Esophagus squamous epithelium (tissue), 5 donors: ENCODE data around the gene TRAP1. TPM values are rescaled to one million over a fixed set of nuclear protein-coding genes. Genes with fewer than 3 reads are reported as not detected.

ENCODE experiments used
- DNase-seq: peaks from one replicate; lab custom pipeline; 2025; lab: John Stamatoyannopoulos, UW
- H3K27ac ChIP-seq, 4 donors: fragments of 200-600 bp; sonication (generic); one replicate each; pipeline ENCODE4 v1.5.1; 2016 to 2019; ENCODE audit warnings: mild to moderate bottlenecking in 1 of 4
- H3K27me3 ChIP-seq, 4 donors: fragments of 200-600 bp; sonication (generic); 1 replicate in 3 of 4; 2 replicates in 1 of 4; pipeline versions ENCODE4 v1.5.1 to v1.6.0; 2017 to 2021; ENCODE audit warnings: antibody characterized with exemption in 1 of 4
- H3K36me3 ChIP-seq, 3 donors: fragments of 200-600 bp; sonication (generic); one replicate each; pipeline ENCODE4 v1.5.1; 2016 to 2019
- H3K4me1 ChIP-seq, 3 donors: fragments of 200-600 bp; sonication (generic); one replicate each; pipeline ENCODE4 v1.5.1; 2017 to 2019
- H3K4me3 ChIP-seq, 4 donors: fragments of 200-600 bp; sonication (generic); 1 replicate in 3 of 4; 2 replicates in 1 of 4; pipeline ENCODE4 v1.5.1; 2016 to 2019; ENCODE audit warnings: mild to moderate bottlenecking in 2 of 4, moderate library complexity in 1 of 4
- H3K9me3 ChIP-seq, 3 donors: fragments of 200-600 bp; sonication (generic); one replicate each; pipeline ENCODE4 v1.5.1; 2016 to 2019
- POLR2A ChIP-seq, 4 donors: fragments of 450-650 bp; IDR thresholded peaks; one replicate each; pipeline ENCODE4 v1.6.1; 2017; ENCODE audit warnings: antibody characterized with exemption in 4 of 4, mild to moderate bottlenecking in 4 of 4, moderate library complexity in 3 of 4
- WGBS, 2 donors: methylation state at CpG; one replicate each; pipeline ENCODE4 v1.1.5; 2018; 5-methylcytosine and 5-hydroxymethylcytosine counted together
- intact Hi-C: fragments of 100-400 bp; cut with DNase I; formaldehyde crosslinking; loops from one replicate; pipeline ENCODE4 v1.15.0; 2022
- total RNA-seq, 4 donors: library from RNA; depleted of rRNA; stranded (reverse); fragments of >200 nt; gene quantifications; one replicate each; pipeline ENCODE4 v1.1.0, GENCODE V29; 2016
- TF ChIP-seq, protein P1 (sequence below), 6 experiments: fragments of 450-650 bp in 4 of 6; fragments of 200-600 bp in 2 of 6; sonication (generic) in 2 of 6; IDR thresholded peaks; one replicate each; pipeline ENCODE4 v1.5.1; 2016 to 2019; ENCODE audit warnings: antibody characterized with exemption in 6 of 6, mild to moderate bottlenecking in 4 of 6, moderate library complexity in 4 of 6
- donor health status: DM: yes; HTN: yes; CAD: no.

TRAP1 gene
- total RNA-seq, 4 donors from 2014 or later, result 76.5 to 121 (median 97.6) TPM

- Histone ChIP-seq H3K4me1 (no peaks in the 10 kb centered on the region), H3K27me3 (no peaks in the 10 kb centered on the region), H3K9me3 (no peaks in the 10 kb centered on the region), H3K4me3 (no peak overlapping the region), H3K27ac (no peak overlapping the region), H3K36me3 (peaks cover 14 to 98% (median 34%) of the 10 kb centered on the region in 3 donors)
- 93 to 95% methylated on average over 11 of the region's 11 CpGs for WGBS, 2 donors
- TF ChIP-seq POLR2A (IDR thresholded peaks at IDR 0.05), result no peak
- TF ChIP-seq, protein P1, sequence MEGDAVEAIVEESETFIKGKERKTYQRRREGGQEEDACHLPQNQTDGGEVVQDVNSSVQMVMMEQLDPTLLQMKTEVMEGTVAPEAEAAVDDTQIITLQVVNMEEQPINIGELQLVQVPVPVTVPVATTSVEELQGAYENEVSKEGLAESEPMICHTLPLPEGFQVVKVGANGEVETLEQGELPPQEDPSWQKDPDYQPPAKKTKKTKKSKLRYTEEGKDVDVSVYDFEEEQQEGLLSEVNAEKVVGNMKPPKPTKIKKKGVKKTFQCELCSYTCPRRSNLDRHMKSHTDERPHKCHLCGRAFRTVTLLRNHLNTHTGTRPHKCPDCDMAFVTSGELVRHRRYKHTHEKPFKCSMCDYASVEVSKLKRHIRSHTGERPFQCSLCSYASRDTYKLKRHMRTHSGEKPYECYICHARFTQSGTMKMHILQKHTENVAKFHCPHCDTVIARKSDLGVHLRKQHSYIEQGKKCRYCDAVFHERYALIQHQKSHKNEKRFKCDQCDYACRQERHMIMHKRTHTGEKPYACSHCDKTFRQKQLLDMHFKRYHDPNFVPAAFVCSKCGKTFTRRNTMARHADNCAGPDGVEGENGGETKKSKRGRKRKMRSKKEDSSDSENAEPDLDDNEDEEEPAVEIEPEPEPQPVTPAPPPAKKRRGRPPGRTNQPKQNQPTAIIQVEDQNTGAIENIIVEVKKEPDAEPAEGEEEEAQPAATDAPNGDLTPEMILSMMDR (IDR thresholded peaks at IDR 0.05), result no peak
- intact Hi-C loops, result no loop called here
- DNase-seq, result no peak
These were observed 39.3 kb downstream of the TRAP1 start for GRCh38 chr16:3677994-3678393.

- H3K36me3 ChIP-seq, result peaks cover 14 to 100% (median 32%) of the 10 kb centered on the region in 3 donors
- WGBS, 2 donors, result no CpG with 5 or more reads among the region's 24 CpGs
These were observed 41.7 kb downstream of the TRAP1 start for GRCh38 chr16:3675601-3676130.

DNA sequence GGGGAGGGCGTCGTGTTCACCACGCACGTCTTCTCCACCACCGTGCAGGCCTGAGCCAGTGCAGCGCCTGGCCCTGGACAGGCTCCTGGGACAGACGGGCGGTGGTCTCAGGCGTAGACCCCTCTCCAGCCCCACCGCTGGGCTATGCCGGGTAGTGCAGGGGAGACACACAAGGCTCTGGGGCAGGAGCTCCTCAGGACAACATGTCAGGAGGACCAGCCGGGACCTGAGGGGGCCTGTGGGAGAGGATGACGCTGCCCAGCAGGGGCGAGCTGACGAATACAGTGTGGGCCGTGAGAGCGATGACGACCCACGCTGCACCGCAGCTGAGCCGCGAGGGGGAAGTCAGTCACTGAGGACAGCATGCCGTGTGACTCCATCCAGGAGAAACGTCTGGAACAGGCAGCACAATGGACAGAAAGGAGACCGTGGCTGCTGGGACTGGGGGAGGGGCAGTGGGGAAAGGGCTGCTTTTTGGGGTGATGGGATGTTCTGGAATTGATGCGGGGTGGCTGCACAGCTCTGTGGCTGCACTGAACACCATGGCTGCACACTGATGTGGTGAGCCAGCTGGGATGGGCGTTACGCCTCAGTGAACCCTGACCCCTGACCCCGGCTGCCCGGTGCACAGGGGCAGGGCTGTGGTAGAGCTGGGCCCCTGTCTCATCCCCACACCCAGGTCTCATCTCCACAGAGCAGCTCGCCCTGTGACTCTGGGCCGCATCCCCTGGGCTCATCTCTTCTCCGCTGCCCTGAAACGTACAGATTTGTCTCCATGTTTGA is 42.6 kb downstream of the TRAP1 start:
- no peak overlapping the region for H3K27ac ChIP-seq
- no peak overlapping the region for H3K4me3 ChIP-seq
- no peaks in the 10 kb centered on the region for H3K9me3 ChIP-seq
- intact Hi-C loops, result no loop called here
- no peak for TF ChIP-seq POLR2A (IDR thresholded peaks at IDR 0.05)
- no peaks in the 10 kb centered on the region for H3K27me3 ChIP-seq
- WGBS, 2 donors, result 86 to 94% methylated on average over 10 to 18 of the region's 34 CpGs
- H3K4me1 ChIP-seq, result no peaks in the 10 kb centered on the region
- no peak for DNase-seq
- H3K36me3 ChIP-seq, result peaks cover 14 to 95% (median 29%) of the 10 kb centered on the region in 3 donors

More at GRCh38 chr16:3675601-3676130, 41.7 kb downstream of the TRAP1 start:
- H3K27me3 ChIP-seq, result no peaks in the 10 kb centered on the region
- DNase-seq, result no peak
- no peaks in the 10 kb centered on the region for H3K9me3 ChIP-seq
- no peaks in the 10 kb centered on the region for H3K4me1 ChIP-seq
- H3K27ac ChIP-seq, result no peak overlapping the region
- no peak overlapping the region for H3K4me3 ChIP-seq
- TF ChIP-seq, protein P1 (IDR thresholded peaks at IDR 0.05), result no peak
- intact Hi-C loops, result no loop called here

DNA sequence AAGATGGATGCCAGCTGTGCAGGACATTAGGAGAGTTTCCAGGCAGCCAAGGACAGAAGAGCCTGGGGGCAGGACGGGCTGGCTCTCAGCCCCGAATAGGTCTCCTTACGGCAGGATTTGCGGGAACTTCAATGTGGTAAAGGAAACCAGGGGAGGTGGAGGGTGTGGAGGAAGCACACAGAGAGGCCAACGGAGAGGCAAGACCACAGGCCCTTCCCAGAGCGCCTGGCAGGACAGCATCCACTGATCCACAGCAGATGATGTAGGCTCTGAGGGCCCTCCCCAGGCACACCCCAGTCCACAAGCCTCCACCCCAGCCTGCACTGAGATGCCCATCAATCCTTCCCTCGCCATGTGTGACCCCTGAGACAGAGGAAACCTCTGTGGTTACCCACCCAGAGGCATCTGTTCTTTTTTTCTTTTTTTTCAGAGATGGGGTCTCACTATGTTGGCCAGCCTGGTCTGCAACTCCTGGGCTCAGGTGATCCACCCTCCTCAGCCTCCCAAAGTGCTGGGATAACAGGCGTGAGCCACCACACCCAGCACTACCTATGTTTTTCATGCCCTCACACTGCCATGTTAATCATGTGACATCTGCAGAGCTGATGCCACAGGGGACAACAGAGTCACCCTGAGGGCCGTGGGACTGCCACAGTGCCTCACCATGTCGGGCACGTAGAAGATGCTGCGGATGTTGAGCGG is 43.5 kb downstream of the TRAP1 start:
- intact Hi-C loops, result no loop called here
- peaks cover 14 to 94% (median 29%) of the 10 kb centered on the region in 3 donors for H3K36me3 ChIP-seq

DNA sequence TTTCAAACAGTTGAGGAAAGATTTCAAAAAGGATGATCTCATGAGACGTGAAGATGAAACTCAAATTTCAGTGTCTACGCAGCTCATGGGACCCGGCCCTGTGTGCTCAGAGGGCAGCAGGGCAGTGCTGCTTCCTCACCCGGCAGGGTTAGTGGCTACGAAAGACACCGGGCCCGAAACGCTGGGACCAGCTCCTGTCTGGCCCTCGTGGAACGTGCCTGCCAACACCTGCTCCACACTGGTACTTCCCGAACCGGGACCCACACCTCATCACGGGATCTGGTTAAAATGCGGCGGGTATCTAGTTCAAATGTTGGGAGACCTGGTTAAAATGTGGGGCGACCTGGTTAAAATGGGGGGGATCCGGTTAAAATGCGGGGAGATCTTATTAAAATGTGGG is 44.1 kb downstream of the TRAP1 start:
- H3K4me3 ChIP-seq, result no peak overlapping the region
- no peak overlapping the region for H3K27ac ChIP-seq
- DNase-seq, result no peak
- TF ChIP-seq, protein P1 (IDR thresholded peaks at IDR 0.05), result no peak
- no peak for TF ChIP-seq POLR2A (IDR thresholded peaks at IDR 0.05)
- peaks cover 14 to 94% (median 29%) of the 10 kb centered on the region in 3 donors for H3K36me3 ChIP-seq
- H3K27me3 ChIP-seq, result no peaks in the 10 kb centered on the region
- WGBS, 2 donors, result 95 to 97% methylated on average over 6 to 18 of the region's 18 CpGs
- intact Hi-C loops, result no loop called here
- H3K4me1 ChIP-seq, result no peaks in the 10 kb centered on the region
- no peaks in the 10 kb centered on the region for H3K9me3 ChIP-seq

More for the DNA sequence above, 43.5 kb downstream of the TRAP1 start:
- no peak for DNase-seq
- Histone ChIP-seq H3K4me1 (no peaks in the 10 kb centered on the region), H3K9me3 (no peaks in the 10 kb centered on the region), H3K4me3 (no peak overlapping the region), H3K27me3 (no peaks in the 10 kb centered on the region), H3K27ac (no peak overlapping the region)
- TF ChIP-seq, protein P1 (IDR thresholded peaks at IDR 0.05), result no peak
- TF ChIP-seq POLR2A (IDR thresholded peaks at IDR 0.05), result no peak
- WGBS, 2 donors, result 89 to 94% methylated on average over 6 to 8 of the region's 13 CpGs
